Hepatocyte (in vitro differentiated cells): ENCODE results near the gene SEMA4A.

Source experiments
- CTCF ChIP-seq: fragments of 200-600 bp; sonication (generic); IDR thresholded peaks from 2 replicates; pipeline ENCODE4 v1.5.1; 2016; ENCODE audit warnings: antibody characterized with exemption, mild to moderate bottlenecking; ENCODE audit not compliant: poor library complexity
- EZH2 ChIP-seq: fragments of 200-600 bp; sonication (generic); IDR thresholded peaks from 2 replicates; pipeline ENCODE4 v1.6.1; 2016; ENCODE audit warnings: antibody characterized with exemption, mild to moderate bottlenecking, borderline replicate concordance
- EZH2phosphoT487 ChIP-seq: fragments of 200-600 bp; sonication (generic); IDR thresholded peaks from one replicate; pipeline ENCODE4 v1.6.1; 2018; ENCODE audit warnings: antibody characterized with exemption, mild to moderate bottlenecking, low read depth, moderate library complexity; ENCODE audit not compliant: unreplicated experiment, severe bottlenecking

GRCh38 chr1:156111355-156111962 is 41.9 kb upstream of the SEMA4A start:
- no peak for TF ChIP-seq CTCF
- TF ChIP-seq EZH2phosphoT487, result no peak
- TF ChIP-seq EZH2, result no peak
